HG02973 (cell line): ENCODE measurements around the gene MX2.

Source experiments
- ATAC-seq: cut with Tn5 transposase; IDR thresholded peaks from one replicate; pipeline ENCODE4 v1.9.1; 2021; ENCODE audit warnings: moderate library complexity; ENCODE audit not compliant: unreplicated experiment

The MX2 gene

GRCh38 chr21:41364308-41364707 is 2.5 kb downstream of the MX2 start:
- ATAC-seq = no peak

GRCh38 chr21:41365377-41366107 is 3.7 kb downstream of the MX2 start:
- no peak for ATAC-seq

GRCh38 chr21:41366522-41367151 is 4.8 kb downstream of the MX2 start:
- no peak for ATAC-seq

GRCh38 chr21:41367301-41367944 is 5.6 kb downstream of the MX2 start:
- no peak for ATAC-seq

GRCh38 chr21:41367945-41368734 is 6.3 kb downstream of the MX2 start:
- ATAC-seq = peak; percentile 44

GRCh38 chr21:41368735-41369104 is 6.9 kb downstream of the MX2 start:
- no peak for ATAC-seq

GRCh38 chr21:41369105-41369919 is 7.5 kb downstream of the MX2 start:
- peak; percentile 29 for ATAC-seq

GRCh38 chr21:41369920-41370839 is 8.4 kb downstream of the MX2 start:
- no peak for ATAC-seq

GRCh38 chr21:41370840-41371684 is 9.2 kb downstream of the MX2 start:
- ATAC-seq = no peak

- ATAC-seq = no peak
These were observed 9.8 kb downstream of the MX2 start for GRCh38 chr21:41371685-41372030.

- ATAC-seq = no peak
These were observed 11.4 kb downstream of the MX2 start for GRCh38 chr21:41373253-41373652.

GRCh38 chr21:41373763-41374162 is 11.9 kb downstream of the MX2 start:
- no peak for ATAC-seq

- no peak for ATAC-seq
These were observed 12.4 kb downstream of the MX2 start for GRCh38 chr21:41374177-41374712.

GRCh38 chr21:41374867-41375533 is 13.2 kb downstream of the MX2 start:
- no peak for ATAC-seq

GRCh38 chr21:41375875-41376274 is 14.0 kb downstream of the MX2 start:
- ATAC-seq = no peak

GRCh38 chr21:41377715-41378114 is 15.9 kb downstream of the MX2 start:
- no peak for ATAC-seq

GRCh38 chr21:41378849-41379248 is 17.0 kb downstream of the MX2 start:
- no peak for ATAC-seq

GRCh38 chr21:41379901-41380300 is 18.1 kb downstream of the MX2 start:
- ATAC-seq = no peak
